Pulmonary artery endothelial cell (primary cell): ENCODE data around the gene B4GALT2. TPM values are rescaled to one million over a fixed set of nuclear protein-coding genes. Genes with fewer than 3 reads are reported as not detected.

Experiments used
- DNase-seq: peaks from one replicate; pipeline ENCODE4 v3.0.0-alpha.2; 2011; ENCODE audit warnings: low read depth, low spot score
- total RNA-seq: library from RNA; depleted of rRNA; stranded (reverse); fragments of >200 nt; gene quantifications from 2 replicates; pipeline ENCODE4 v1.2.3, GENCODE V29; 2014

Gene B4GALT2, protein sequence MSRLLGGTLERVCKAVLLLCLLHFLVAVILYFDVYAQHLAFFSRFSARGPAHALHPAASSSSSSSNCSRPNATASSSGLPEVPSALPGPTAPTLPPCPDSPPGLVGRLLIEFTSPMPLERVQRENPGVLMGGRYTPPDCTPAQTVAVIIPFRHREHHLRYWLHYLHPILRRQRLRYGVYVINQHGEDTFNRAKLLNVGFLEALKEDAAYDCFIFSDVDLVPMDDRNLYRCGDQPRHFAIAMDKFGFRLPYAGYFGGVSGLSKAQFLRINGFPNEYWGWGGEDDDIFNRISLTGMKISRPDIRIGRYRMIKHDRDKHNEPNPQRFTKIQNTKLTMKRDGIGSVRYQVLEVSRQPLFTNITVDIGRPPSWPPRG
- total RNA-seq: 75.5 and 100 TPM in 2 replicates

DNA sequence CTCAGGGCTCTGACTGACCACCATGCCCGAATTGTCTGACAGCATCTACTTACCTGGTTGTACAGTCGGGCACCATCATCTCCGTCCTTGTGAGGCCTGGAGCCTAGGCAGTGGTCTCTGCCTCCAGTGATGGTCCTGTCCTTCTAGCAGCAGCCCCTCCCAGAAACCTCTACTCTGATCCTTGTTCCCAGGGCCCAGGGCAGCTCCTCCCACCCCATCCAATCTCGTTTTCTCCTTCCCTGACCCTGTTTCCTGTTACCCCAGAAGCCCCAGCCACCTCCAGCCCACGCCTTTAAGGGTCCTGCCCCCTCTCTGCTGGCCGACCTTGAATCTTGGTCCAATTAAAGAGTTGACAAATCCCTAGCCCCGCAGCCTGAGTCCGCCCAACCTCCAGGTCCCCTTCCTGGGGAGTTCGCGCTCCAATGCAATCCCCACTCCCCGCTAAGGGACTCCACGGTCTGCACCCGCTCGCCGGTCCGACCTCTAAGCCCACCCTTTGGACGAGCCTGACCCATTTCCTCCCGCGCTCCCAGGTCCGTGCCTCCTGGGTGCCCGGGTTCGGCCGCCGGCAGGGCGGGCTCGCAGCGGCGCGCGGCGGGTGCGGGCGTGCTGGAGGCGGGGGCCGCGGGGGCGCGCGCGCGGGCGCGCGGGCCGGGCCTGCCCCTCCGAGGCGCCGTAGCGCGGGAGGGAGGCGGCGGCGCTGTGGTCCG lies at the start of gene B4GALT2:
B4GALT2 (plus strand) TSS at position 660 of the 710 bp plus-strand sequence. CDS start 1,951 bp downstream, outside the sequence.
- DNase-seq: no peak

DNA sequence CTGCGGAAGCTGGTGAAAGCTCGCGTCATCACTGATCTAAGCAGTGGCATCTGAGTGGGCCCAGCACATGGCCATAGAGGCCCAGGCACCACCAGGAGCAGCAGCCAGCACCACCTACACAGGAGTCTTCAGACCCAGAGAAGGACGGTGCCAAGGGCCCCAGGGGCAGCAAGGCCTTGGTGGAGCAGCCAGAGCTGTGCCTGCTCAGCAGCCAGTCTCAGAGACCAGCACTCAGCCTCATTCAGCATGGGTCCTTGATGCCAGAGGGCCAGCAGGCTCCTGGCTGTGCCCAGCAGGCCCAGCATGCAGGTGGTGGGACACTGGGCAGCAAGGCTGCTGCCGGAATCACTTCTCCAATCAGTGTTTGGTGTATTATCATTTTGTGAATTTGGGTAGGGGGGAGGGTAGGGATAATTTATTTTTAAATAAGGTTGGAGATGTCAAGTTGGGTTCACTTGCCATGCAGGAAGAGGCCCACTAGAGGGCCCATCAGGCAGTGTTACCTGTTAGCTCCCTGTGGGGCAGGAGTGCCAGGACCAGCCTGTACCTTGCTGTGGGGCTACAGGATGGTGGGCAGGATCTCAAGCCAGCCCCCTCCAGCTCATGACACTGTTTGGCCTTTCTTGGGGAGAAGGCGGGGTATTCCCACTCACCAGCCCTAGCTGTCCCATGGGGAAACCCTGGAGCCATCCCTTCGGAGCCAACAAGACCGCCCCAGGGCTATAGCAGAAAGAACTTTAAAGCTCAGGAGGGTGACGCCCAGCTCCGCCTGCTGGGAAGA lies 48.7 kb upstream of the B4GALT2 start:
- DNase-seq: no peak

DNA sequence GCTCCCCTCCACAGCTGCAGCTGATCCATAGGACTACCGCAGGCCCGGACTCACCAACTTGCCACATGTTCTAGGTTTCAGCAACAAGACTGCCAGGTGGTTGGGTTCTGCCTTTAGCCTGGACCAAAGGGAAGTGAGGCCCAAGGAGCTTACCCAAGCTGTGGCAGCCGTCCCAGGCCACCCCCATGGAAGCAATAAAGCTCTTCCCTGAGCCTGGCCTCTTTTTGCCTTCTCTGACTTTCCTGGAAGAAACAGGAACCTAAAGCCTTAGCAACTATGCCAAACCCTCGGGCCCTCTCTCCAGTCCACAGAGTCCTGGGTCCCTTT lies 48.1 kb upstream of the B4GALT2 start:
- DNase-seq: no peak

DNA sequence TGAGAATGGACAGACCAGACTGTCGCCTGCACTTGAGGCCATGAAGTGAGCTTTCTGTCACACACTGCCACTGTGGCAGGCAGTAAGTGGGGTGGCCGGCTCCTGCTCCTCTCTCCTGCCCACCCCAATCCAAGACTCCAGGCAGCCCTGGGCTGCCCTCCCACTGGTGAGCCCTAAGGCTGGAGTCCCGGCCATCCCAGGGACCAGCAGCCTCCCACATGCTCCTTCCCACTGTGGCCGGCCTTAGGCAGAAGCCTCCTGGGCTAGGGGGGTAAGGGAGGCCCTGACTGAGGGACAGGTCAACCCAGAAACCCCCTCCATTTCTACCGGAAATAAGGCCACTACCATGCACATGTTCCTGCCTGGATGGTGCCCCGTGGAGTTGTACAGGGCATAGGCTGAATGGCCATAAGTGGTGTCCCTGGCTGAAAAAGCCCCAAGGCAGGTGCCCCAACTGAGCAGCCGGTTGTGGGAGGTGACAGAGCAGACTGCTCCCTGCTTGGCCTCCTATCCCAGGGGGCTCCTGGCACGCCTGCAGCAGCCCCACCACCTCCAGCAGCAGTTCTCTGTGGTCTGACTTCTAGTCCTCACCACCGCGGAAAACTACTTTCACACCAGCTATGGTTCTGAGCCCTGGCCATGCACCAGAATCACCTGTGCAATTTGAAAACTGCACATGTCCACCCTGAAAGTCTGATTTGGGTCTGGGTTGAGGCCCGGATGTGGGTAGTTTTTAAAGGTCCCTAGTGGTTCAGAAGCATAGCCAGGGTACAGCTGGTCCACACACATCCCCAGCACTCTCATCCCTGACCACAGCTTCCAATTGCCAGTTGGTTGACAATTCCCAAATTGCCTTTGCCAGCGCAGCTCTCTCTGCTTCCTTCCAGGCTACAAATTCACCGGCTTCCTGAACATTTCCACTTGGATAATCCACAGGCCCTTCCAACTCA lies 47.0 kb upstream of the B4GALT2 start:
- no peak for DNase-seq

DNA sequence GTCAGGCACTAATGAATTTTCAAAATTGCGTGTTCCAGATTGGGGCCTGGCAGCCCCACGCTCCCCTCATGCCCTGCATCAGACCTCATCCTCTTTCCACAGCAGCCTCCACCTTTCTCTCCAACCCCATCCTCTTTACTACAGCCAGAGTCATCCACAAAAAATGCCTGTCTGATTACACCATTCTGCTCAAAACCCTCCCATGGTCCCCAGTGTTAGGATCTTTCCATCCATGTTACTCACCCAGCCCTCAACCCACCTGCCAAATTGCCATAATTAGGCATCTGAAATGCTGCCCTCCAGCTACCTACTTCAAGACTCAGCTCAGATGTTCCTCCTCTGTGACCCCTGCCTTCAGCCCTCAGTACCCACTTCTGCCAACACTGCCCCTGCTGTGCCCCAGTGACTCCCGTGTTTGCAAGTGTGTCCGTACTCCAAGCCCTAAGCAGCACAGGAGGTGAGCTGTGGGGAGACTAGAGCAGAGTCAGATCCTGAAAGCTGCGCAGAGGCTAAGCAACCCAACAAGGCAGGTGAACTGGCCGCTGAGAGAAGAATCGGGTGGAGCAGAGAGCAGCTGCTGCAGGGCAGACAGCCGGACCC lies 46.1 kb upstream of the B4GALT2 start:
- DNase-seq: no peak

DNA sequence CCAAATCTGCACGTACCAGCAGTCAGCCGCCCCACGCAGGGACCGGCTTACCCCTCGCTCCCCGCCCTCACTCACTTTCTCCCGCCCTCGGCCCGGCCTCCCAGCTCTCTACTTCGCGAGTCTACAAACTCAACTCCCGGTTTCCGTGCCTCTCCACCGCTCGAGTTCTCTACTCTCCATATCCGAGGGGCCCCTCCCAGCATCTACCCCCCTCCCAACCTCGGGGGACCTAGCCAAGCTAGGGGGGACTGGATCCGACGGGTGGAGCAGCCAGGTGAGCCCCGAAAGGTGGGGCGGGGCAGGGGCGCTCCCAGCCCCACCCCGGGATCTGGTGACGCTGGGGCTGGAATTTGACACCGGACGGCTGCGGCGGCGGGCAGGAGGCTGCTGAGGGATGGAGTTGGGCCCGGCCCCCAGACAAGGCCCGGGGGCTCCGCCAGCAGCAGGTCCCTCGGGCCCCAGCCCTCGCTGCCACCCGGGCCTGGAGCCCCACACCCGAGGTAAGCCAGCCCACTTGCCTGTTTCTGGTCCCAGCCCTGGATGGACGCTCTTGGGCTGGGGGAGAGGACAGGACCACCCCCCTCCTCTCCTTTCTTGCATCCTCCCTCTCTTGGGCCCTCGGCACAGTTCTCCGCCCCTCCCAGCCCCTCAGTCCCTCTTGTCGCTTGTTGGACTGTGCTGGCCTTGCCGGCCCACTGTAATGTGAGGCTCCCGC lies 45.5 kb upstream of the B4GALT2 start, which contains the start of gene ARTN:
ARTN (plus strand) TSS at position 416 of the 715 bp plus-strand sequence. CDS start 1,856 bp downstream, outside the sequence.
- DNase-seq: no peak

DNA sequence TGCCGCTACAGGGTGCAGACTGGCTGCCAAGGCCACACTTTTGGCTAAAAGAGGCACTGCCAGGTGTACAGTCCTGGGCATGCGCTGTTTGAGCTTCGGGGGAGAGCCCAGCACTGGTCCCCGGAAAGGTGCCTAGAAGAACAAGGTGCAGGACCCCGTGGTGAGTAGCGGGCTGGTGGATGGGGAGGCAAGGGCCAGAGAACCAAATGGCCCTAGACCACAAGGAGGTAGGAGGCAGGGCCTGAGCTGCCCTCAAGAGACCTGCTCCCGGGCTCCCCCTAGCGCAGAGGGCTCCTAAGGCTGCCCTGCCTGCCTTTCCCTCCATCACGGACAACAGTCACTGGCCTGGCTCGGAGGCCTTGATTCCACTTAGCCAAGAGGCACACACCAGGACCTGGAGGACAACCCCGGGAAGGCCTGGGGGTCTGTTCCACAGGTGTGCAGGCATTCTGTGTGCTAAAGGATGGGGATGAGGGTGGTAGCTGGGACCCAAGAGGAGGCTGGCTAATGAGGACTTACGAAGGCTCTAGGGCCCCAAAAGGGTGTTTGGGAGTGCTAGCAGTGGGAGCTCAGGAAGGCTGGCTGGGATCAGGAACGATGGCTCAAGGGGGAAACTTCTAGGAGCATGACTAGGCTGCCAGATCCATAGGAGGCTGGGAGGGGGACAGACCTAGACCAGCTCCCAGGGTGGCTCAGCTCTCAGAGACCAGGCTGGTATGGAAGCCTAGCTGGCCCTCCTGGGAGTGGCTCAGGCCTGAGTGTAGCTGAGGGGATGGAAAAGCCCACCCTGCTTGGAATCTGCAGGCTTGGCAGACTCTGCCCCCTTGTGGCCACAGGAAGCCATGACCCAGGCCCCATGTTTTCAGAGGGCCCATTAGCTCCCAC lies 44.7 kb upstream of the B4GALT2 start:
- no peak for DNase-seq

DNA sequence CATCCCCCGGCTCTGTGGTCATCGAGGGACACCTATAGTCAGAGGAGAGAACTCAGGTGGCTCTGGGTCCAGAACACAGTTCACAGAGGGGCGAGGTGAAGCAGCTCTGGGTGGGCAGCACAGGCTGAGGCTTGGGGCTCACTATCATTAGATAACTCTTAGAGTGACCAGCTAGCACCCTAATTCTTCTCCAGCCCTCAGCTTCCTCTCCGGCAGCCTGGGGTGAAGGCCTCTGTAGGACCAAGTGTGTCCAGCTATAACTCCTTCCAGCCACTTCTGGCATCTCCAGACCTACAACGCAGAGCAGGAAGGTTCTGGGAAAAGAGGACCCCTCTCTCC lies 44.1 kb upstream of the B4GALT2 start:
- DNase-seq: no peak

DNA sequence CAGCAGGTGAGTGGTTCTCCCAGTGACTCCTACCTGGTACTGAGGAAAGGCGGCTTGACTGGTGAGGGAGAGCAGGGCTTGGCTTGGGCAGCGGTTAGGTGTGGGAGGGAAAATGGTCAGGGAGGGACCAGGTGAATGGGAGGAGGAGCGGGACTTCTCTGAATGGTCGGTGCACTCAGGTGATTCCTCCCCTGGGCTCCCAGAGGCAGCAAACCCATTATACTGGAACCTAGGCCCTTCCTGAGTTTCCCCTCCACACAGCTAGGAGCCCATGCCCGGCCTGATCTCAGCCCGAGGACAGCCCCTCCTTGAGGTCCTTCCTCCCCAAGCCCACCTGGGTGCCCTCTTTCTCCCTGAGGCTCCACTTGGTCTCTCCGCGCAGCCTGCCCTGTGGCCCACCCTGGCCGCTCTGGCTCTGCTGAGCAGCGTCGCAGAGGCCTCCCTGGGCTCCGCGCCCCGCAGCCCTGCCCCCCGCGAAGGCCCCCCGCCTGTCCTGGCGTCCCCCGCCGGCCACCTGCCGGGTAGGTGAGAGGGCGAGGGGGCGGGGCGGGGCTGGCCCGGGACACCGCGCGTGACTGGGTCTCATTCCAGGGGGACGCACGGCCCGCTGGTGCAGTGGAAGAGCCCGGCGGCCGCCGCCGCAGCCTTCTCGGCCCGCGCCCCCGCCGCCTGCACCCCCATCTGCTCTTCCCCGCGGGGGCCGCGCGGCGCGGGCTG lies 43.1 kb upstream of the B4GALT2 start:
- no peak for DNase-seq

DNA sequence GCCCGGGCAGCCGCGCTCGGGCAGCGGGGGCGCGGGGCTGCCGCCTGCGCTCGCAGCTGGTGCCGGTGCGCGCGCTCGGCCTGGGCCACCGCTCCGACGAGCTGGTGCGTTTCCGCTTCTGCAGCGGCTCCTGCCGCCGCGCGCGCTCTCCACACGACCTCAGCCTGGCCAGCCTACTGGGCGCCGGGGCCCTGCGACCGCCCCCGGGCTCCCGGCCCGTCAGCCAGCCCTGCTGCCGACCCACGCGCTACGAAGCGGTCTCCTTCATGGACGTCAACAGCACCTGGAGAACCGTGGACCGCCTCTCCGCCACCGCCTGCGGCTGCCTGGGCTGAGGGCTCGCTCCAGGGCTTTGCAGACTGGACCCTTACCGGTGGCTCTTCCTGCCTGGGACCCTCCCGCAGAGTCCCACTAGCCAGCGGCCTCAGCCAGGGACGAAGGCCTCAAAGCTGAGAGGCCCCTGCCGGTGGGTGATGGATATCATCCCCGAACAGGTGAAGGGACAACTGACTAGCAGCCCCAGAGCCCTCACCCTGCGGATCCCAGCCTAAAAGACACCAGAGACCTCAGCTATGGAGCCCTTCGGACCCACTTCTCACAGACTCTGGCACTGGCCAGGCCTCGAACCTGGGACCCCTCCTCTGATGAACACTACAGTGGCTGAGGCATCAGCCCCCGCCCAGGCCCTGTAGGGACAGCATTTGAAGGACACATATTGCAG lies 42.4 kb upstream of the B4GALT2 start:
- DNase-seq: no peak

DNA sequence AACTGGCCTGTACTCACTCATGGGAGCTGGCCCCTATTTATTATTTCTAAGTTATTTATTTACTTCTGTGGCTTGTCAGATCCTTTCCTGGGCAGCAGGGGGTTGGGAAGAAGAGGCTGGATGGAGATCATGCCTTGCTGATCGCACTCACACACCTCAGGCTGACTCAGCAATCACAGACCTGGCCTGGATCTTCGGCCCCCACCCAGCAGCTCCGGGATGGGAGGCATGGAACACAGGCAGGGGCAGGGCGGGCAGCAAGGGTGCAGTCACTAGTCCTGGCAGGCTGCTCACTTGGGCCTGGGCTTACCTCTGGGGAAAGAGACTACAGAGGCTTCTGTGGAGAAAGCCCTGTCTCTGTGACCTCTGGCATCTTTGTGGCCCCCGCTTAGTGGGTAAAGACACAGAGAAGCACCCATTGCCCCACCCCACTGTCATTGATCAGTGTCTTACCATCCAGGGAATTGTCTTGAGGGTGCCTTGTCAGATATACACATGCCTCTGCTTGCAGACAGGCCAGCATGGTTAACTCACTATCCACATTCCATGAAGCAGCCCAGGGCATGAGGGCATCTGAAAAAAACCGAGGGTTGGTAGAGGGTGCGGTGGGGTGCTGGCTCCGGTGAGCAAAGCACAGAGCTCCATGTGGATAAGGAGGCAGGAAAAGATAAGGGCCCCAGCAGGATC lies 41.7 kb upstream of the B4GALT2 start:
- DNase-seq: no peak

DNA sequence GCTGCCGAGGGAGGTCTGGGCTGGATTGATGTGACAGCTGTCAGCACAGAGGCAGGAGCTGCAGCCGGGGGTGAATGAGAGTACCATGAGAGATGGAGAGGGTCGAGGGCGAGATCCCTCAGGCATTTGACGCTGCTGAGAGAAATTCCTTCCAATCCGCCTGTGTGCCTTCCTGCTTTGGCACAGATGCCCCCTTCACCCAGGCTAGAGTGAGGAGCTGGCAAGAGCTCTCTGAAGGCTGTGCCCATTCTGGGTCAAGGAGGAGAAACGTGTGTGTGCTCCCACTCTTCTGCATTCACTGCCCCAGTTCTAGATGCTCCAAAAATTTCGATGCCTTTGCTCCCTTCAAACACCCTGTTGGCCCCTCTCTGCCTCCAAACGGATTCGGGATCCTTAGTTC lies 40.6 kb upstream of the B4GALT2 start:
- no peak for DNase-seq

DNA sequence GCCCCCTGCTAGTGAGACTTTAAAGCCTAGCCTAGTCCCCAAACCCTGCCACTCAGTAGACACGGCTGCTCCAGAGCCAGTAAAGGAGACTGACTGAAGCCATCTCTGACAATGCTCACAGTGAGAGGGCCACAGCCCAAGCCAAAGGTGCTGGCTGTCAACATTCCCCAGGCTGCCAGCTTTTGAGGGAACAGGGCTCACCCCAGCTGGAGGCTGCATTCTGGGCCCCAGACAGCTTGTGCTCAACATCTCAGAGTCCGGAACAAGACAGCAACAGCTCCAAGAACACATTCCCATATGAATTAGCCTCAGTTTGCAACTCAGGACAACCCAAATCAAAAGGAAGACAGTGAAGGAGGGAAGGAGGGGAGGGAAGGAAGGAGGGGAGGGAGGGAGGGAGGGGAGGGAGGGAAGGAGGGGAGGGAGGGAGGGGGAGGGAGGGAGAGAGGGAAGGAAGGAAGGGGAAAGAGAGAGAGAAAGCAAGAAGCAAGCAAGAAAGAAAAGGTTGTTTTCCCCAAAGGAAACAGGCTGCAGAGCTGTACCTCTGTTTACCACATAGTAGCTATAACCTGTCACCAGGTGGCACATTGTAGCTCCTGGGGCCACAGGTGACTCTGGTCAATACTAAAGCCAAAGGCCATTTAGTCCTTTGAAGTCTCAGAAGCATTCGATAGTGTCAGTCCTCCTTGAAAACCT lies 40.0 kb upstream of the B4GALT2 start:
- DNase-seq: no peak

DNA sequence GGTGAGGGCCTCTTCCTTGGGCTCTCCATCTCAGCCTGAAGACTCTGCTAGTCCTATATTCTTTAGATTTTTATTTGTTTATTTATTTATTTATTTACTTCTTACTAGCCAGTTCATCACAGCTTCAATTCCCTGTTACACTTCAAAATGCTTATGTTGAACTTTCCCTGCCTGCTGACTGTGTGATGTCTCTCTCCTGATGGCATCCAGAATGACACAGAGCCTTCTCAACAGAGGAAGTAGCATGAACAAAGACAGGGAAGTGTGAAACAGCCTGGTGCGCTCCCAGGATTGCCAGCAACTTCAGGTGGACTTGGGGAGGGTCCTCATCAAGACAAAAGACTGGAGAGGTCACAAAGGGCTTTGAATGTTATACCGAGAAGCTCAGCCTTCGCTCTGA lies 36.6 kb upstream of the B4GALT2 start:
- DNase-seq: no peak

DNA sequence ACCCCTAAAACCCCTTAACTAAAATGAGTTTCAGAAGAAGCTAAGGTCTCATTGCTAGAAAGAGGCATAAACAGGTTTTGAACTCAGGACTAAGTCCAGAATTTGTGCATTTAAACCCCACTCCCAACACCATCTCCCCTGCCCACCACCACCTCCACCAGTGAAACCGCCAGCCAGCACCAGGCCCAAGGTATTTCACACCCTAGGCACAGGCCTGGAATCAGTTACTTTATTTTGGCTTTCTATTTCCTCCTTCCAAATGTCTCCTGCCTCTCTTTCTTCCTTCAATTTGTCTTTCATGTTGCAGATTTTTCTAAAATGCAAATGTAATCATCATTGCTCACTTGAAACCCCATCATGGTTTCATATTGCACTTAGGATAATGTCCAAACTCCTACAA lies 34.1 kb upstream of the B4GALT2 start:
- DNase-seq: no peak

DNA sequence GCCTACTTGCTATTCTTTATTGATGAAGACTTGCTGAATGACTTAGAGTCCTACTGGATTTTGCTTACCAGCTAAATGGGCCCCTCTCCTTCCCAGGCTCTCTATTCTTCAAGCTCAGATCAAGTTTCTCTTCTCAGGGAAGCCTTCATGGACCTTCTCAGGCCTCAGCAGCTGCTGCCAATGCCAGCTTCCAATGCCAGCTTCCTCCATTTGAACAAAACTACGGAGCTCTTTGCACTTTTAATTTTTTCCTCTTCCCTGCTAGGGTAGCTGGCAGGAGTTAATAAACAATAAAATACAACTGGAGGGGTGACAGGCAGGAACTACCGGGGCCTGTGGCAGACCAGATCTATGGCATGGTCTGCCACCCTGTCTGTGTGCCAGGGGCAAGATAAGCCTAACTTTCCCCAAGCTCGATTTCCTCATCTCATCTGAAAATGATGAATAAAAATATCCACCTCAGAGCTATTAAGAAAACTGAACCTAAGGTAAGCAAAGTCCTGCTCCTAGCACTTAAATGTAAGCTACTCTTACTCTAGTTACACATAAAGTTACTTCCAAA lies 33.3 kb upstream of the B4GALT2 start:
- no peak for DNase-seq
